Stimulated activated CD4-positive, alpha-beta T cell treated with anti-CD3 and anti-CD28 coated beads, Interleukin-4, amount 100 ng/mL, for 24 hours (primary cell): ENCODE results near the gene DNAI2.

ENCODE experiments used
- DNase-seq: peaks from one replicate; pipeline ENCODE4 v3.0.0-alpha.2; 2020

Gene DNAI2

GRCh38 chr17:74343121-74343520, 69.1 kb downstream of the DNAI2 start:
- no peak for DNase-seq

GRCh38 chr17:74343526-74344284, 69.7 kb downstream of the DNAI2 start:
- DNase-seq = no peak

- DNase-seq = no peak
Observed at GRCh38 chr17:74344658-74345057, 70.6 kb downstream of the DNAI2 start.

- DNase-seq = no peak
Observed at GRCh38 chr17:74345433-74346241, 71.6 kb downstream of the DNAI2 start.

- no peak for DNase-seq
Observed at GRCh38 chr17:74347646-74348045, 73.6 kb downstream of the DNAI2 start.

GRCh38 chr17:74349120-74349519, 75.1 kb downstream of the DNAI2 start:
- no peak for DNase-seq

GRCh38 chr17:74350486-74350885, 76.5 kb downstream of the DNAI2 start:
- DNase-seq = no peak

GRCh38 chr17:74351552-74352210, 77.6 kb downstream of the DNAI2 start:
- no peak for DNase-seq

GRCh38 chr17:74353446-74354060, 79.5 kb downstream of the DNAI2 start:
- no peak for DNase-seq

- DNase-seq = peak; percentile 51
Observed at GRCh38 chr17:74354123-74354522, 80.1 kb downstream of the DNAI2 start.

GRCh38 chr17:74354561-74354960, 80.5 kb downstream of the DNAI2 start:
- DNase-seq = no peak

GRCh38 chr17:74355065-74355464, 81.0 kb downstream of the DNAI2 start:
- DNase-seq = no peak

GRCh38 chr17:74356646-74357465, 82.8 kb downstream of the DNAI2 start:
- DNase-seq = peak; percentile 13

GRCh38 chr17:74357466-74357809, 83.4 kb downstream of the DNAI2 start:
- DNase-seq = no peak

GRCh38 chr17:74358697-74359096, 84.7 kb downstream of the DNAI2 start:
- no peak for DNase-seq

GRCh38 chr17:74359916-74360315, 85.9 kb downstream of the DNAI2 start:
- DNase-seq = no peak

- DNase-seq = no peak
Observed at GRCh38 chr17:74360899-74361229, 86.8 kb downstream of the DNAI2 start.

- DNase-seq = peak; percentile 26
Observed at GRCh38 chr17:74361230-74362068, 87.4 kb downstream of the DNAI2 start, which contains the start of gene BTBD17. TSS of gene BTBD17 (minus strand) at chr17:74361868. CDS start at chr17:74361819, 49 bp downstream.

- no peak for DNase-seq
Observed at GRCh38 chr17:74362069-74362405, 88.0 kb downstream of the DNAI2 start.

- no peak for DNase-seq
Observed at GRCh38 chr17:74362810-74363498, 88.9 kb downstream of the DNAI2 start.
